Medulla oblongata (tissue), 1 donor: Measurements from ENCODE around the gene GMEB2.
"Not testable (repeated sequence)": the region's sequence is repeated elsewhere in the genome, so short reads cannot be mapped to it uniquely, and the experiment has no call there.

Source experiments
- DNase-seq: peaks from one replicate; pipeline ENCODE4 v3.0.0-alpha.2; 2015; ENCODE audit errors: extremely low spot score

The GMEB2 gene

GRCh38 chr20:63613863-63614594 lies 12.9 kb downstream of the GMEB2 start:
- DNase-seq, result not testable (repeated sequence)

DNA sequence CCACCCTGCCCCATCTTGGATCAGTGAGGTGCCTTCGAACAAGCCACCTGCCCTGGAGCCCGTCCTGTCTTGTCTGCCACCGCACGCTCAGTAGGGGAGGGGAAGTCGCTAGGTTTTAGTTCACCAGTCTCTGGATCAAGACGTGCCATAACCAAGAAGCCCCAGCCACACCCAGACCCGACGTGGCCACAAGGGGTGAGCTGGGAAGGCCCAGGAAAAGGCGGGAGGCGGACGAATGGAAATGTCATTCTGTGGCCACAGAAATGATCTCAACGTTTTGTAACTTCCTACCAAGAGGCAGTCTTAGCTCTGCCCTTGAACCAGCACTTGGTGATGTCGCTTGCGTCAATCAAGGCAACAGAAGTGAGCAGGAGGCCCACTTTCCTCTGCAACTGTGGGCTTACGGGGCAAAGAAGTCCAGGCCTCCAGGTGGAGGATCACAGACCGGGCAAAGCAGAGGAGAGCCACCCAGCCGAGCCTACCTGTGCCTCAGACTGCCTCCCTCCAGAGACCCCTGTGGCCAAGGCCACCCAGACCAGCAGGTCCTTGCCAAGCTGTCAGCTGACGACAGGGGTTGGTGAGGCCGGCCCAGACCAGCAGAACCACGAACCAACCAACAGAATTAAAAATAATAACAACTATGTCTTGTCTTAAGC lies 14.5 kb downstream of the GMEB2 start:
- no peak for DNase-seq

GRCh38 chr20:63611646-63612045 lies 15.3 kb downstream of the GMEB2 start:
- DNase-seq, result no peak

DNA sequence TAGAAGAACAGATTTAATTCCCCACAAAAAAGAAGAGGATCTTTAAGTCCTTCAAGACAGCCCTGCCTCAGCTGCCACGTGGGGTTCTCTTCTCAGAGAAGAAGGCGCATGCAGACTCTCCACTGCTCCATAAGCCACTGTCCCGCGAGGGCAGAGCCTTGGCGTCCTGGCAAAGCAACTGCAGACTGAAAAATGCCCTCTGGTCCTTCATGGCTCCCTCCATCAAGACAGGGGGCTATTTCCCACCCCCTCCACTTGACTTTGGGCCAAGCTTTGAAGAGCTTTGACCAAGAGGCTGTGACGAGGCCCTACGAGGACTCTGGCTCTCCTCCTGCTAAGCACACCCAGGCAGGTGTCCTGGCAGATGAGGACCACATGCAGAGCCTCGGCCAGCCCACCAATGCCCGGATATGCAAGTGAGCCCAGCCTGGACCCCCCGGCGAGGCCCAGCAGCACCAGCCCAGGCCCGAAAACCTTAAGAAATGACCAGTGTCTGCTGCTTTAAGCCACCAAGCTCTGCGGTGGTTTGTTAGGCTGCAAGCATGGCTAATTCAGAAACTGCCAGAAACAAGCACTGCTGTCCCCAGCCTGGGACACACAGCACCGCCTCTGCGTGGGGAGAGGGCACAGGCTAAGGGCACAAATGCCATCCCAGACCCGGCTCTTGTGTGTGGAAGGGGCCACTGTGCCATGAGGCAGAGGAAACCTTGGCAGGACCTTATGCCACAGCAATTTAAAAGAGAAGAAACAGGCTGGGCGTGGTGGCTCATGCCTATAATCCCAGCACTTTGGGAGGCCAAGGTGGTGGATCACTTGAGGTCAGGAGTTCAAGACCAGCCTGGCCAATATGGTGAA lies 16.1 kb downstream of the GMEB2 start:
- no peak for DNase-seq

DNA sequence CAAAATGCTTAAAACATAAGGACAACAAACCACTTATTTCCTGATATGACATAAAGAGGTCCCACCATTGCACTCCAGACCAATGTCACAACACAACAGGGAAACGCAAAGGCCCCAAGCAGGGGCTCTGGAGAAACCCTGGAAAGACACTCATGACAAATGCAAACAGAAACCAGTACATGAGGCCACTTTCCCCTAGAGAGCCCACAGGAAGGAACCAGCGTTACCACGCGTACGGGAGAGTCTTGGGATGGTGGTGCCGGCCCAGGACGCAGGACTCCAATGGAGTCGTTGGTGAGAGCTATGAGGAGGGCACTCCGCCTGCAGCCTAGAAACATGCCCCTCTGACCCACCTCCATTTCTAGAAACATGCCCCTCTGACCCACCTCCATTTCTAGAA lies 20.2 kb downstream of the GMEB2 start:
- DNase-seq, result no peak

- no peak for DNase-seq
Observed at GRCh38 chr20:63602321-63602720, 24.6 kb downstream of the GMEB2 start.

- not testable (repeated sequence) for DNase-seq
Observed at GRCh38 chr20:63601679-63602078, 25.2 kb downstream of the GMEB2 start.

DNA sequence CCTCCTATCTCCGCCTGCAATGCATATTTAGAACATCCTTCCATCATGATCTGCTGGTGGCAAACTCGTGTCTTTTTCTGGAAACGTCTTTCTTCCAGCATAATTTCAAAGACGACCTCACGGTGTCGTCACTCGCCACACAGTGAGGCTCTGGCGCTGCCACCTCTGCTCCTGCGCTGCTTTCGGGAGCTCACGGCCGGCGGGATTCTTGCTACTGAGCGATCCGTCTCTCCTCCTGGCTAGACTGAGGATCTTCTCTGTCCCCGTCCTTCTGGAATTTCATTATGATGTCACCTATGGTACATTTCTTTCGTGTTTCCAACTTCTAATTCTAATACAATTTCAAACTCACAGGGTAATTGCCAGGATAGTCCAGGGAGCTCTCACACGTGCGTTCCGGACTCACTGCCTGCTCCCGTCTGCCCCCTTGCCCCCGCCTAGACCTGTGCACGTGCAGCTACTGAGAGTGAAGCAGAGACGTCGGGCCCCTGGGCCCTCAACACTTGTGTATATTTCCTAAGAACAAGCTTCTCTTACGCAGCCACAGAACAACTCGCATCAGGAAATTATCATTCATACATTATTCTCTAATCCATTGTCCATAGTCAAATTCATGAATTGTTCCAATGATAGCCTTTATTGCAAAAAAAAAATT lies 27.4 kb downstream of the GMEB2 start:
- DNase-seq, result no peak

DNA sequence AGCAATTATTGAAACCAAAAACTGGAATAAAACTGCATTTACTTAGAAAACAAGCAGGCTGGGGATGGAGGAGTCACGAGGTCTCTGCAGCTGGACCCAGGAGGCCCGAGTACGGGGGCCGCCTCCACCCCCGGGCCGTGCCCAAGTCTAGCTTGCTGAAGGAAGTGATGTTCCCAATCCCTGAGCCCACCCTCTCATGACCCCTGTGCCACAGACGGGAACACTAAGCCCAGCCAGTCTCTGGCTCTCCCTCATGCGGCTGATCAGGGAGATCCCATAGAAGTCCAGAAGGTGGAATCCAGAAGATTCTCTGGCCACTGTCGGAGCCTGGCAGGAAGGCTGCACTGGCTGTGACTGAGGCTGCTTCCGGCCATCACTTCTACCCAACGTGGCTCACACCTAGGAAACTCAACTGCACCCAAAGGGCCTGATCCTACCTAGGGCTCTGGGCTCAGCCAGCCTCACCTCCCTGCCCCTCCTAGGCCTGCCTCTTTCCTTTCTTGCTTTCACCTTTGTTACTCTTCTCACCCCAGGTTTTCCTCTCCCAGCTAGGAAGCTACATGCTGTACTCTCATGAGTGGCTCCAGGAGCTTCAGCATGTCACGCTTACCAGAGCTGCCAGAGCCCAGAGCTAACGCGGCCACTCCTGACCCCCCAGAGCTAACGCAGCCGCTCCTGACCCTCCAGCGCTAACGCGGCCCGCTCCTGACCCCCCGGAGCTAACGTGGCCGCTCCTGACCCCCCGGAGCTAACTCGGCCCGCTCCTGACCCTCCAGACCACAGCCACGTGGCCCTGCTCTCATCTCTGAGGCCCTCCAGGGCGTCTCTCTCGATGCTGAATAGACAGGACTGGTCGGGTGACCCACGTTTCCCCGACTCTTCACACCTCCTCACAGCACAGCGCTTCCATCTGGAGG lies 28.2 kb downstream of the GMEB2 start:
- no peak for DNase-seq

- no peak for DNase-seq
Observed at GRCh38 chr20:63597651-63598478, 29.0 kb downstream of the GMEB2 start.

- DNase-seq, result no peak
Observed at GRCh38 chr20:63596423-63596822, 30.5 kb downstream of the GMEB2 start.

- DNase-seq, result no peak
Observed at GRCh38 chr20:63595416-63596127, 31.3 kb downstream of the GMEB2 start.

DNA sequence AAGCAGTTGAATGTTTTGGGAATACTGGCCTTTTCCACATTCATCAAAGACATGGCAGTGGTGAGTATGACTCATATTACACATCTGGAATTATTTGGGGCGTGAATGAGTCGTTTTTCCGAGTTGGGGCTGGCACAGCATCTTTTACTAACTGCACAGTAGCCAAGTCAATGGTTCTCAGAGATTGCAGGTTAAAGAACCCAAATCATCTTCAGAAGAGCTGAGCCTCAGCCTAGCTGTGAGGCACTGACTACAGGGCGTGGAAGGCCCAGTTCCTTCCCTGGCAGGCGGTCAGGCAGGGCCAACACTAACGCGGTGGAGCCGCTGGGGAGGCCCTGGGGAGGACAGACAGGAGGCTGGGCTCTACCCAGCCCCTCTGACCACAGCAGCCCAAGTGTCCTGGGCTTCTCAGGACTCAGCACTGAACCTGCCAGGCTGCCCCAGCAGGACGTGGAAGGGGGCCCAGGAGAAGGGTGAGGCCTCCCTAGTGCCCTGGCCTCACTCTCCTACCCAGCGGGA lies 32.8 kb downstream of the GMEB2 start:
- no peak for DNase-seq

DNA sequence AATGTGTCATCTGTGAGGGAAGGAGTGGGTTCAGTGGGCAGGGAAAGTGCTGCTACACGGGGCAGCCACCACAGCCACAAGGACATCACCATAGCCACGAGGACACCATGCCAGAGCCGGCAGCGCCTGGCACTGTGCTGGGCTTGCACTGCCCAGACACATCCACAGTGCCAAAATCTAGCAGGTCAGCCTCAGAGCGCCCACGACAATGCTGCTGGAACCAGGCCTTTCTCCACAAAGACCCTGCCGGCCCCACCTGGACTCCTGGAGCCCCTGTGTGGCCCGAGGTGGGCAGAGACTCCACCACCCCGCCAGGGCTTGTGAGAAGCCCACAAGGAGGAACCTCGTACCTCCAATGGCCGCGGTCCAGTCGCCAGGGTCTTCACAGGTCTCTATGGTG lies 34.2 kb downstream of the GMEB2 start:
- peak; percentile 49 for DNase-seq

GRCh38 chr20:63591786-63592355 lies 35.0 kb downstream of the GMEB2 start:
- DNase-seq, result no peak

- DNase-seq, result no peak
Observed at GRCh38 chr20:63591147-63591533, 35.8 kb downstream of the GMEB2 start.

DNA sequence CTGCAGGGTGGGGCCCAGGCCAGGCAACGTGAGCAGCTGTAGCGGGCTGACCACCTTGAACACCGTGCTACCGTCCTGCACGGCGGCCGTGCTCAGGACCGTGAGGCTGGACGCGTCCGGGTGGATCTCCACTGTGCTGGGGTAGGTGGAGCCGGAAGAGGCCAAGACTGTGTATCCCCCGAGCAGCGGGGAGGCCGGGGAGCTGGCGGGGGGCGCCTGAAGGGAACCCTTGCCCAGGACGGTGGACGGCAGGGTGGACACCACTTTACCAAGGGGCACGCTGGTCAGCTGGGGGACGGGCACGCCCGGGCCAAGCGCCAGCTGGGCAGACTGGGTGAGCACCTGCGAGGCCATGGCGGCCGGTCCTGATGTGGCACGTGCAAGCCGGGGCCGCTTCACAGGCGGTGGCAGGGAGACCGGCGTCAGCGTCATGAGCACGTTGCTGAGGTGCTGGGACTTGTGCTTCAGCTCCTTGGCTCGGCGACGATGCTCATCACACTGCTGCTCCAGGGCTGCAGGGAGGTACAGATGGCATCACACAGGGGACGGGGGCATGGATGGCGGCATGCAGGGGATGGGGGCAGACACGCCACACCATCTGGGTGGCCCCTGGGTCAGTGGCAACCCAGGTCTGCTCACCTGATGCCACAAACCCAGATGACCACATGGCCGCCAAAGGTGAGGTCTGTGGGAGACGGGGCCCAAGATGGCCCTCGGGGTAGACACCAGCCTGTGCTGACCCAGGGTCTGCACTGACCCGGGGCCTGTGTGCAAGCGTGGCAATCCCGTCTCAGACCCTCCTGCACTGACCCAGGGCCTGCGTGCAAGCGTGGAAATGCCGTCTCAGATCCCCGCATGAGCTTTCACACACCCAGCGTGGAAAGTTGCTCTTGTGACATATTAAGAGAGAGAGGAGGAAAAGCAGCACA lies 36.4 kb downstream of the GMEB2 start:
- DNase-seq, result no peak
